ENCODE measurements around the gene FAM53A. TPM values are rescaled to one million over a fixed set of nuclear protein-coding genes. Genes with fewer than 3 reads are reported as not detected.

Gene FAM53A
- total and polyA plus RNA-seq, 2 of the 4 experiments (the other 2 are of a cell fraction) = 2.0 to 3.1 TPM

DNA sequence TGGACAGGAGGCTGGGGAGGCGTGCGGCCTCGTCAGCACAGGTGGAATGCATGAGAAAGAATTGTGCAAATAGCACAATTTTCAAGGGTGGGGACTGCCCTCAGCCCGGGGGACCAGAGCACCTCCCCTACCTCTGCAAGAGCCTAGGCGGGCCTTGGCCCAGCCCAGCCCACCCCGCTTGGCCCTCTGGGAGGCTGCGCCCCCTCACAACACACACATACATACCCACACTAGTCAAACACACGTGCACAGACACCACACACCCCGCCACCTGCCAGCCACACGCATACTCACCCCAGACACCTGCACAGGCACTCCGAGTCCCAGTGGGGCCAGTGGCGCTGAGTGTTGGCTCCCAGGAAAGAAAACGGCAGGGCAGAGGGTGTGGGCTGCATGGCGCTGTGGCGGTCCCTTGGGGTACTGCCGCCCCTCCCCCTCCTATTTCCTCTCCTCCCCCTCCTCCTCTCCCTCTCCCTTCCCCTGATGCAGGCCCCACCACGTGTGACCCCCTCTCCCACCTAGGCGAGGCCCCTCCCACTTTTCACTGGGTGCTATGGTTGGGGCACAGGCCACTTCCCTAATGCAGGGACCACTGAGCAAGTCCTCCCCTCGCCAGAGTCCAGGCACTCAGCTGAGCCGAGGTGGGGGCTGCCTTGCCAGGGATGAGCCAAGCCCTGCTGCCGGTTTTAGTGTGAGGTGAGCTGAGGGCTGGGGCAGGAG lies 84.5 kb downstream of the FAM53A start:
- Histone ChIP-seq H2AK5ac (ENCODE audit: low read depth, low read length) (no peak overlapping the region), H2BK120ac (ENCODE audit: low read depth, low read length) (no peak overlapping the region), H3K56ac (ENCODE audit: extremely low read depth, insufficient read depth, low read length) (no peak overlapping the region), H4K20me1 (ENCODE audit: insufficient read depth, low read length) (no peaks in the 10 kb centered on the region), H4K5ac (ENCODE audit: low read depth, low read length) (no peak overlapping the region), H3K79me1 (ENCODE audit: low read depth in 1 of 2, low read length in 2 of 2) (no peaks in the 10 kb centered on the region), H2BK5ac (ENCODE audit: low read depth, low read length, poor library complexity, severe bottlenecking) (no peak overlapping the region), H2BK15ac (ENCODE audit: low read depth, low read length) (no peak overlapping the region), H3K27me3 (ENCODE audit: control insufficient read depth, insufficient read depth, low read length) (peaks cover 14% of the 10 kb centered on the region; the same call in 1 of the 2 replicates), H3K27ac (ENCODE audit: insufficient read depth, low read length) (no peak overlapping the region), H3K4ac (ENCODE audit: low read depth, low read length) (no peak overlapping the region), H3K4me2 (ENCODE audit: low read depth, low read length) (no peak overlapping the region), H2BK20ac (ENCODE audit: low read depth, low read length) (no peak overlapping the region), H3K4me1 (ENCODE audit: control insufficient read depth, insufficient read depth, low read length) (no peaks in the 10 kb centered on the region), H3K9ac (ENCODE audit: low read depth, low read length) (no peak overlapping the region), H2AFZ (replicated peaks; ENCODE audit: low read length, poor library complexity) (no peak overlapping the region), H3K14ac (replicated peaks; ENCODE audit: low read depth, low read length) (no peak overlapping the region), H3K36me3 (ENCODE audit: control insufficient read depth, insufficient read depth, low read length) (no peaks in the 10 kb centered on the region), H3K4me3 (ENCODE audit: insufficient read depth, low read depth, low read length) (no peak overlapping the region), H3K9me3 (ENCODE audit: control insufficient read depth, insufficient read depth, low read length) (no peaks in the 10 kb centered on the region), H4K91ac (ENCODE audit: insufficient read depth, low read depth, low read length) (no peak overlapping the region), H3K18ac (ENCODE audit: low read depth, low read length) (no peak overlapping the region), H3K9me1 (ENCODE audit: insufficient read depth, low read length) (no peaks in the 10 kb centered on the region), H3K23ac (ENCODE audit: low read depth, low read length) (no peak overlapping the region), H4K8ac (ENCODE audit: low read depth in 2 of 2, low read length in 2 of 2) (no peak overlapping the region), H2AK9ac (replicated peaks; ENCODE audit: low read depth, low read length, poor library complexity) (no peak overlapping the region)
- TF ChIP-seq, protein P1, sequence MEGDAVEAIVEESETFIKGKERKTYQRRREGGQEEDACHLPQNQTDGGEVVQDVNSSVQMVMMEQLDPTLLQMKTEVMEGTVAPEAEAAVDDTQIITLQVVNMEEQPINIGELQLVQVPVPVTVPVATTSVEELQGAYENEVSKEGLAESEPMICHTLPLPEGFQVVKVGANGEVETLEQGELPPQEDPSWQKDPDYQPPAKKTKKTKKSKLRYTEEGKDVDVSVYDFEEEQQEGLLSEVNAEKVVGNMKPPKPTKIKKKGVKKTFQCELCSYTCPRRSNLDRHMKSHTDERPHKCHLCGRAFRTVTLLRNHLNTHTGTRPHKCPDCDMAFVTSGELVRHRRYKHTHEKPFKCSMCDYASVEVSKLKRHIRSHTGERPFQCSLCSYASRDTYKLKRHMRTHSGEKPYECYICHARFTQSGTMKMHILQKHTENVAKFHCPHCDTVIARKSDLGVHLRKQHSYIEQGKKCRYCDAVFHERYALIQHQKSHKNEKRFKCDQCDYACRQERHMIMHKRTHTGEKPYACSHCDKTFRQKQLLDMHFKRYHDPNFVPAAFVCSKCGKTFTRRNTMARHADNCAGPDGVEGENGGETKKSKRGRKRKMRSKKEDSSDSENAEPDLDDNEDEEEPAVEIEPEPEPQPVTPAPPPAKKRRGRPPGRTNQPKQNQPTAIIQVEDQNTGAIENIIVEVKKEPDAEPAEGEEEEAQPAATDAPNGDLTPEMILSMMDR (conservative IDR thresholded peaks at IDR 0.05; ENCODE audit: low read depth, low read length) = no peak
- TF ChIP-seq FOS (IDR thresholded peaks at IDR 0.05; ENCODE audit: low read depth, low read length) = no peak
- TF ChIP-seq CEBPB (IDR thresholded peaks at IDR 0.05; ENCODE audit: low read depth, low read length) = no peak
- TF ChIP-seq, protein P2, sequence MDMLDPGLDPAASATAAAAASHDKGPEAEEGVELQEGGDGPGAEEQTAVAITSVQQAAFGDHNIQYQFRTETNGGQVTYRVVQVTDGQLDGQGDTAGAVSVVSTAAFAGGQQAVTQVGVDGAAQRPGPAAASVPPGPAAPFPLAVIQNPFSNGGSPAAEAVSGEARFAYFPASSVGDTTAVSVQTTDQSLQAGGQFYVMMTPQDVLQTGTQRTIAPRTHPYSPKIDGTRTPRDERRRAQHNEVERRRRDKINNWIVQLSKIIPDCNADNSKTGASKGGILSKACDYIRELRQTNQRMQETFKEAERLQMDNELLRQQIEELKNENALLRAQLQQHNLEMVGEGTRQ (IDR thresholded peaks at IDR 0.05; ENCODE audit: low read depth, low read length) = no peak
- no peak for TF ChIP-seq MAFK (IDR thresholded peaks at IDR 0.05; ENCODE audit: low read depth, low read length)
- no peak for TF ChIP-seq MXI1 (IDR thresholded peaks at IDR 0.05; ENCODE audit: borderline replicate concordance, low read depth, low read length)
- TF ChIP-seq MAZ (IDR thresholded peaks at IDR 0.05; ENCODE audit: borderline replicate concordance, low read depth, low read length) = no peak
- TF ChIP-seq, protein P3, sequence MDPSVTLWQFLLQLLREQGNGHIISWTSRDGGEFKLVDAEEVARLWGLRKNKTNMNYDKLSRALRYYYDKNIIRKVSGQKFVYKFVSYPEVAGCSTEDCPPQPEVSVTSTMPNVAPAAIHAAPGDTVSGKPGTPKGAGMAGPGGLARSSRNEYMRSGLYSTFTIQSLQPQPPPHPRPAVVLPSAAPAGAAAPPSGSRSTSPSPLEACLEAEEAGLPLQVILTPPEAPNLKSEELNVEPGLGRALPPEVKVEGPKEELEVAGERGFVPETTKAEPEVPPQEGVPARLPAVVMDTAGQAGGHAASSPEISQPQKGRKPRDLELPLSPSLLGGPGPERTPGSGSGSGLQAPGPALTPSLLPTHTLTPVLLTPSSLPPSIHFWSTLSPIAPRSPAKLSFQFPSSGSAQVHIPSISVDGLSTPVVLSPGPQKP (IDR thresholded peaks at IDR 0.05; ENCODE audit: borderline replicate concordance, low read depth, low read length) = no peak
- TF ChIP-seq CHD1 (IDR thresholded peaks at IDR 0.05; ENCODE audit: low read depth, low read length) = no peak
- no peak for TF ChIP-seq BHLHE40 (IDR thresholded peaks at IDR 0.05; ENCODE audit: low read depth, low read length)
- dilution Hi-C loops (cut with HindIII; ENCODE audit: low sequenced_read_pairs, unreplicated experiment) = no loop called here
- no TSS peak for BruUV-seq (replicated peaks)
- 70% methylated on average over 9 of the region's 21 CpGs; no CpG with 5 or more reads in 1 of the 2 experiments for WGBS, 2 experiments (ENCODE audit: extremely low coverage in 2 of 2, insufficient read length in 1 of 2)
- POLR2A ChIA-PET (ENCODE audit: unreplicated experiment) = no interaction called here
- ATAC-seq (ENCODE audit: low read depth) = no peak
- CTCF ChIA-PET = no interaction called here
- no peak for DNase-seq
- intact Hi-C loops (cut with micrococcal nuclease) = no loop called here
- in situ Hi-C loops (cut with MboI; ENCODE audit: low sequenced_read_pairs) = no loop called here
